Measurements from ENCODE around the gene LRRC4. TPM values are rescaled to one million over a fixed set of nuclear protein-coding genes. Genes with fewer than 3 reads are reported as not detected.

The LRRC4 gene
- total RNA-seq, 2 donors from 2014 or later = 0.17 to 1.9 TPM

DNA sequence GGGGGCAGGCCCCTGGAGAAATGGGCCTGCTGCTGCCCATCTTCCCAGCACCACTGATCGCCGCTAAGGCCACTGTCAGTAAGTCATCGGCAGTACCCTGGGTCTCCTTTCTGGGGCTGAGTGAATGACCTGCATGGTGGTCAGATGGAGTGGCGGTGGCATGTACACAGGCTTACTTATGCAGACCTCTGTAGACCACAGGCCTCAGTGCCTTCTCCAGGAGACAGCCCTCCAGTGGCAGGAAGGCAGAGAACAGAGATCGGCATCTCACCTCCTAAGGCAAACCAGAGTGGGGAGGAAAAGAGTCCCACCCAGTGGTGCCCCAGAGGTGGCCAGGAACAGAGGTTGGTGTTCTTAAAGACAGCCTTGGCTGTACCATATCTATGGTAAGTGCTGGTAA is 22.8 kb upstream of the LRRC4 start:
- intact Hi-C loops (cut with DNase I) = no loop called here
- DNase-seq = no peak

GRCh38 chr7:128053023-128053422 is 21.8 kb upstream of the LRRC4 start:
- intact Hi-C loops (cut with DNase I) = no loop called here
- H3K36me3 ChIP-seq = no peaks in the 10 kb centered on the region
- H3K4me3 ChIP-seq = no peak overlapping the region
- TF ChIP-seq, protein P1, sequence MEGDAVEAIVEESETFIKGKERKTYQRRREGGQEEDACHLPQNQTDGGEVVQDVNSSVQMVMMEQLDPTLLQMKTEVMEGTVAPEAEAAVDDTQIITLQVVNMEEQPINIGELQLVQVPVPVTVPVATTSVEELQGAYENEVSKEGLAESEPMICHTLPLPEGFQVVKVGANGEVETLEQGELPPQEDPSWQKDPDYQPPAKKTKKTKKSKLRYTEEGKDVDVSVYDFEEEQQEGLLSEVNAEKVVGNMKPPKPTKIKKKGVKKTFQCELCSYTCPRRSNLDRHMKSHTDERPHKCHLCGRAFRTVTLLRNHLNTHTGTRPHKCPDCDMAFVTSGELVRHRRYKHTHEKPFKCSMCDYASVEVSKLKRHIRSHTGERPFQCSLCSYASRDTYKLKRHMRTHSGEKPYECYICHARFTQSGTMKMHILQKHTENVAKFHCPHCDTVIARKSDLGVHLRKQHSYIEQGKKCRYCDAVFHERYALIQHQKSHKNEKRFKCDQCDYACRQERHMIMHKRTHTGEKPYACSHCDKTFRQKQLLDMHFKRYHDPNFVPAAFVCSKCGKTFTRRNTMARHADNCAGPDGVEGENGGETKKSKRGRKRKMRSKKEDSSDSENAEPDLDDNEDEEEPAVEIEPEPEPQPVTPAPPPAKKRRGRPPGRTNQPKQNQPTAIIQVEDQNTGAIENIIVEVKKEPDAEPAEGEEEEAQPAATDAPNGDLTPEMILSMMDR (IDR thresholded peaks at IDR 0.05) = no peak
- no peak for DNase-seq
- H3K9me3 ChIP-seq = no peaks in the 10 kb centered on the region
- H3K4me1 ChIP-seq = peaks cover 6% of the 10 kb centered on the region
- no peak overlapping the region for H3K27ac ChIP-seq
- H3K27me3 ChIP-seq = no peaks in the 10 kb centered on the region
- H3K9ac ChIP-seq (ENCODE audit: low read depth in 2 of 2, low read length in 2 of 2) = no peak overlapping the region

More for the DNA sequence above, 22.8 kb upstream of the LRRC4 start:
- Histone ChIP-seq H3K9ac (ENCODE audit: low read depth in 2 of 2, low read length in 2 of 2) (no peak overlapping the region), H3K4me3 (no peak overlapping the region), H3K27ac (no peak overlapping the region), H3K4me1 (peaks cover 6% of the 10 kb centered on the region), H3K36me3 (no peaks in the 10 kb centered on the region), H3K9me3 (no peaks in the 10 kb centered on the region), H3K27me3 (no peaks in the 10 kb centered on the region)
- TF ChIP-seq, protein P1 (IDR thresholded peaks at IDR 0.05) = no peak

DNA sequence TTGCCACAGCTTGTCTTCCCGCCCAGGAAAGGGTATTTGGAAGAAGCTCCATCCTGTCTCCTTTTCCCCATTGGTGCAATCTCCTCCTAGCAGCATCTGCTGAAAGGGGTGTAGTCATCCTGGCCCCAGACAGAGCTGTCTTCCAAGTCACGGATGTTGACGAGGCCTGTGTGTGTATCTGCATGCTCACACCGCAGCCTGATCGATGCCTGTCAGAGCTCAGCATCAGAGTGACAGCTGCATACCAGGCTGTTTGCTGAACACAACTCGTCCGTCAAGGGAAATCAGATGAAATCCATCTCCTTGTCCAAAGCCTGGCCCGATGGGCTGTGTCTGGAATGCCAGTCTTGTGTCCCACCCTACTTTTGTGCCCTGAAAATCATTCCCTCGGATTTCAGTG is 21.2 kb upstream of the LRRC4 start:
- Histone ChIP-seq H3K9me3 (no peaks in the 10 kb centered on the region), H3K27ac (no peak overlapping the region), H3K4me1 (peaks cover 6% of the 10 kb centered on the region), H3K27me3 (no peaks in the 10 kb centered on the region), H3K36me3 (no peaks in the 10 kb centered on the region), H3K9ac (ENCODE audit: low read depth in 2 of 2, low read length in 2 of 2) (no peak overlapping the region), H3K4me3 (no peak overlapping the region)
- intact Hi-C loops (cut with DNase I) = no loop called here
- no peak for DNase-seq
- TF ChIP-seq, protein P1 (IDR thresholded peaks at IDR 0.05) = no peak

GRCh38 chr7:128045766-128046165 is 14.5 kb upstream of the LRRC4 start:
- Histone ChIP-seq H3K36me3 (no peaks in the 10 kb centered on the region), H3K4me3 (no peak overlapping the region), H3K27me3 (no peaks in the 10 kb centered on the region), H3K9ac (ENCODE audit: low read depth in 2 of 2, low read length in 2 of 2) (no peak overlapping the region), H3K27ac (no peak overlapping the region), H3K4me1 (no peaks in the 10 kb centered on the region), H3K9me3 (no peaks in the 10 kb centered on the region)
- DNase-seq = no peak
- intact Hi-C loops (cut with DNase I) = no loop called here
- TF ChIP-seq, protein P1 (IDR thresholded peaks at IDR 0.05) = no peak

GRCh38 chr7:128045158-128045557 is 13.9 kb upstream of the LRRC4 start:
- TF ChIP-seq, protein P1 (IDR thresholded peaks at IDR 0.05) = no peak
- no peaks in the 10 kb centered on the region for H3K9me3 ChIP-seq
- H3K4me3 ChIP-seq = no peak overlapping the region
- no peak overlapping the region for H3K27ac ChIP-seq
- no peak overlapping the region for H3K9ac ChIP-seq (ENCODE audit: low read depth in 2 of 2, low read length in 2 of 2)
- H3K36me3 ChIP-seq = no peaks in the 10 kb centered on the region
- H3K27me3 ChIP-seq = no peaks in the 10 kb centered on the region
- H3K4me1 ChIP-seq = no peaks in the 10 kb centered on the region
- intact Hi-C loops (cut with DNase I) = no loop called here
- no peak for DNase-seq

GRCh38 chr7:128044064-128044463 is 12.8 kb upstream of the LRRC4 start:
- Histone ChIP-seq H3K27me3 (no peaks in the 10 kb centered on the region), H3K9me3 (no peaks in the 10 kb centered on the region), H3K4me3 (no peak overlapping the region), H3K9ac (ENCODE audit: low read depth in 2 of 2, low read length in 2 of 2) (no peak overlapping the region), H3K36me3 (no peaks in the 10 kb centered on the region), H3K27ac (no peak overlapping the region), H3K4me1 (peaks cover 8% of the 10 kb centered on the region)
- DNase-seq = no peak
- TF ChIP-seq, protein P1 (IDR thresholded peaks at IDR 0.05) = no peak
- intact Hi-C loops (cut with DNase I) = no loop called here

All from colonic mucosa (tissue), 4 donors.